Measurements from ENCODE around the gene IQCN.

DNA sequence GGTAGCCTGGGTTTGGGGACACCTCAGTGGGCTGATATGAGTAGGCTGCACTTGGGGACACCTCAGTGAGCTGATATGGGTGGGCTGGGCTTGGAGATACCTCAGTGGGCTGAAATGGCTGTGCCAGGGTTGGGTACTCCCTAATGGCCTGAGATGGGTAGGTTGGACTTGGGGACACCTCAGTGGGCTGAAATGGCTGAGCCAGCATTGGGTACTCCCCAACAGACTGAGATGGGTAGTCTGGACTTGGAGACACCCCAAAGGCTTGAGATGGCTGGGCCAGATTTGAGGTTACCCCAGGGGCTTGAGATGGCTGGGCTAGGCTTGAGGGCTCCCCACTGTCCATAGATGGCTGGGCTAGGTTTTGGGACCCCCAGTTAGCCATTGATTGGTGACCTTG, 12.1 kb downstream of the IQCN start:
- TF ChIP-seq TAF1 (IDR thresholded peaks at IDR 0.05; ENCODE audit: borderline replicate concordance, insufficient read depth, low read length) (no peak), SIN3A (IDR thresholded peaks at IDR 0.05; ENCODE audit: borderline replicate concordance, insufficient read depth, low read length) (no peak), POLR2AphosphoS5 (IDR thresholded peaks at IDR 0.05; ENCODE audit: low read depth, low read length) (no peak), FOXP2 (optimal IDR thresholded peaks at IDR 0.05; ENCODE audit: borderline replicate concordance, extremely low read depth, extremely low read length, insufficient read depth) (no peak)
- TF ChIP-seq, protein P1, sequence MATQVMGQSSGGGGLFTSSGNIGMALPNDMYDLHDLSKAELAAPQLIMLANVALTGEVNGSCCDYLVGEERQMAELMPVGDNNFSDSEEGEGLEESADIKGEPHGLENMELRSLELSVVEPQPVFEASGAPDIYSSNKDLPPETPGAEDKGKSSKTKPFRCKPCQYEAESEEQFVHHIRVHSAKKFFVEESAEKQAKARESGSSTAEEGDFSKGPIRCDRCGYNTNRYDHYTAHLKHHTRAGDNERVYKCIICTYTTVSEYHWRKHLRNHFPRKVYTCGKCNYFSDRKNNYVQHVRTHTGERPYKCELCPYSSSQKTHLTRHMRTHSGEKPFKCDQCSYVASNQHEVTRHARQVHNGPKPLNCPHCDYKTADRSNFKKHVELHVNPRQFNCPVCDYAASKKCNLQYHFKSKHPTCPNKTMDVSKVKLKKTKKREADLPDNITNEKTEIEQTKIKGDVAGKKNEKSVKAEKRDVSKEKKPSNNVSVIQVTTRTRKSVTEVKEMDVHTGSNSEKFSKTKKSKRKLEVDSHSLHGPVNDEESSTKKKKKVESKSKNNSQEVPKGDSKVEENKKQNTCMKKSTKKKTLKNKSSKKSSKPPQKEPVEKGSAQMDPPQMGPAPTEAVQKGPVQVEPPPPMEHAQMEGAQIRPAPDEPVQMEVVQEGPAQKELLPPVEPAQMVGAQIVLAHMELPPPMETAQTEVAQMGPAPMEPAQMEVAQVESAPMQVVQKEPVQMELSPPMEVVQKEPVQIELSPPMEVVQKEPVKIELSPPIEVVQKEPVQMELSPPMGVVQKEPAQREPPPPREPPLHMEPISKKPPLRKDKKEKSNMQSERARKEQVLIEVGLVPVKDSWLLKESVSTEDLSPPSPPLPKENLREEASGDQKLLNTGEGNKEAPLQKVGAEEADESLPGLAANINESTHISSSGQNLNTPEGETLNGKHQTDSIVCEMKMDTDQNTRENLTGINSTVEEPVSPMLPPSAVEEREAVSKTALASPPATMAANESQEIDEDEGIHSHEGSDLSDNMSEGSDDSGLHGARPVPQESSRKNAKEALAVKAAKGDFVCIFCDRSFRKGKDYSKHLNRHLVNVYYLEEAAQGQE (IDR thresholded peaks at IDR 0.05; ENCODE audit: insufficient read depth in 1 of 2, low read depth in 2 of 2, low read length in 2 of 2): no peak

Measured in PFSK-1 (cell line).